CD8-positive, alpha-beta memory T cell (primary cell): ENCODE results near the gene LRRC56. TPM values are rescaled to one million over a fixed set of nuclear protein-coding genes. Genes with fewer than 3 reads are reported as not detected.

ENCODE experiments used
- CTCF ChIA-PET: fragments of 350-600 bp; sonication (Branson Sonifier 250); formaldehyde crosslinking; loops from one replicate; lab custom pipeline; 2021; ENCODE audit warnings: antibody characterized with exemption; lab: Charles Lee
- POLR2A ChIA-PET: fragments of 350-600 bp; sonication (Branson Sonifier 250); formaldehyde crosslinking; loops from one replicate; lab custom pipeline; 2021; ENCODE audit warnings: antibody characterized with exemption; lab: Charles Lee
- DNase-seq, 5 donors: peaks; one replicate each; pipeline versions ENCODE4 v3.0.0 to v3.0.0-alpha.2; 2020 to 2022; ENCODE audit warnings: mixed read lengths in 1 of 5
- H3K27ac ChIP-seq: one replicate; pipeline ENCODE4 v1.7.0; 2013; ENCODE audit warnings: low read depth, mild to moderate bottlenecking, low read length, moderate library complexity
- H3K27me3 ChIP-seq: 2 replicates; pipeline ENCODE4 v1.7.0; 2013; ENCODE audit warnings: low read length, mild to moderate bottlenecking; ENCODE audit not compliant: insufficient read depth, poor library complexity, severe bottlenecking
- H3K36me3 ChIP-seq: 2 replicates; pipeline ENCODE4 v1.7.0; 2013; ENCODE audit warnings: mild to moderate bottlenecking, low read length, moderate library complexity; ENCODE audit not compliant: insufficient read depth
- H3K4me1 ChIP-seq: 2 replicates; pipeline ENCODE4 v1.7.0; 2013; ENCODE audit warnings: mild to moderate bottlenecking, low read length, moderate library complexity; ENCODE audit not compliant: insufficient read depth
- H3K4me3 ChIP-seq: 2 replicates; pipeline ENCODE4 v1.7.0; 2013; ENCODE audit warnings: mild to moderate bottlenecking, low read length
- H3K9me3 ChIP-seq: 2 replicates; pipeline ENCODE4 v1.7.0; 2013; ENCODE audit warnings: mild to moderate bottlenecking, low read length
- H3K27ac Mint-ChIP-seq, 8 donors: one replicate each; pipeline ENCODE4 v1.8.0; 2020 to 2021; ENCODE audit warnings: mixed read lengths in 8 of 8, mild to moderate bottlenecking in 6 of 8, inconsistent platforms in 3 of 8, moderate library complexity in 3 of 8
- H3K27me3 Mint-ChIP-seq, 2 donors: one replicate each; pipeline ENCODE4 v1.8.0; 2020 to 2021; ENCODE audit warnings: mixed read lengths in 2 of 2, mild to moderate bottlenecking in 1 of 2, moderate library complexity in 1 of 2
- H3K36me3 Mint-ChIP-seq, 3 donors: one replicate each; pipeline ENCODE4 v1.8.0; 2020 to 2021; ENCODE audit warnings: mixed read lengths in 3 of 3, inconsistent platforms in 1 of 3, mild to moderate bottlenecking in 1 of 3
- H3K4me1 Mint-ChIP-seq, 3 donors: one replicate each; pipeline ENCODE4 v1.8.0; 2020 to 2021; ENCODE audit warnings: mixed read lengths in 3 of 3, inconsistent platforms in 1 of 3, mild to moderate bottlenecking in 1 of 3
- H3K4me3 Mint-ChIP-seq, 7 donors: one replicate each; pipeline ENCODE4 v1.8.0; 2020 to 2021; ENCODE audit warnings: mixed read lengths in 7 of 7, mild to moderate bottlenecking in 6 of 7, moderate library complexity in 4 of 7, inconsistent platforms in 2 of 7
- H3K9me3 Mint-ChIP-seq, 5 donors: one replicate each; pipeline ENCODE4 v1.8.0; 2020 to 2022; ENCODE audit warnings: mixed read lengths in 5 of 5, mild to moderate bottlenecking in 3 of 5, moderate library complexity in 2 of 5, inconsistent platforms in 1 of 5
- polyA plus RNA-seq: library from polyadenylated mRNA; unstranded; fragments of 300-500 nt; fragmentation: Illumina TruSeq; gene quantifications from one replicate; pipeline ENCODE4 v1.2.3, GENCODE V29; 2021
- total RNA-seq, 2 experiments: library from RNA; stranded (reverse); gene quantifications; one replicate each; pipeline ENCODE4 v1.2.3, GENCODE V29; 2021

Gene LRRC56
- total and polyA plus RNA-seq, 3 experiments from 2014 or later, result 0.81 to 2.1 (median 1.8) TPM

- H3K9me3 Mint-ChIP-seq, result no peaks in the 10 kb centered on the region
- Histone ChIP-seq H3K36me3 (peaks cover 41% of the 10 kb centered on the region), H3K4me1 (peaks cover 22% of the 10 kb centered on the region), H3K4me3 (no peak overlapping the region), H3K27ac (no peak overlapping the region), H3K27me3 (no peaks in the 10 kb centered on the region), H3K9me3 (no peaks in the 10 kb centered on the region)
- DNase-seq, result no peak
- peak overlapping the region in 3 of 8 donors; percentile 15 to 97 (median 47) for H3K27ac Mint-ChIP-seq
- peaks cover 0 to 80% (median 22%) of the 10 kb centered on the region in 3 donors for H3K36me3 Mint-ChIP-seq
- ChIA-PET CTCF (interaction anchor here (1.1 kb wide), 1 partner anchor 136 kb away, joined by 3 read pairs; no protein-coding TSS in a partner anchor), POLR2A (no interaction called here)
- H3K4me1 Mint-ChIP-seq, result peaks cover 21 to 35% (median 32%) of the 10 kb centered on the region in 3 donors
- H3K27me3 Mint-ChIP-seq, result no peaks in the 10 kb centered on the region
- no peak overlapping the region for H3K4me3 Mint-ChIP-seq
Observed at GRCh38 chr11:589798-590197, 52.5 kb downstream of the LRRC56 start.

- Histone ChIP-seq H3K36me3 (peaks cover 41% of the 10 kb centered on the region), H3K27me3 (no peaks in the 10 kb centered on the region), H3K4me1 (peaks cover 22% of the 10 kb centered on the region), H3K4me3 (no peak overlapping the region), H3K9me3 (no peaks in the 10 kb centered on the region), H3K27ac (no peak overlapping the region)
- Mint-ChIP-seq H3K4me3 (no peak overlapping the region), H3K4me1 (peaks cover 23 to 40% (median 35%) of the 10 kb centered on the region in 3 donors), H3K9me3 (no peaks in the 10 kb centered on the region), H3K27ac (peak overlapping the region in 4 of 8 donors; percentile 6 to 64 (median 41)), H3K27me3 (no peaks in the 10 kb centered on the region), H3K36me3 (peaks cover 0 to 90% (median 22%) of the 10 kb centered on the region in 3 donors)
- no peak for DNase-seq
- POLR2A ChIA-PET, result interaction anchor here (0.8 to 1.0 kb wide), 2 partner anchors 15 to 21 kb away, joined by 3 to 4 read pairs; partner anchors contain the start of gene PHRF1
- CTCF ChIA-PET, result no interaction called here
Observed at GRCh38 chr11:590997-591396, 53.7 kb downstream of the LRRC56 start.

- Histone ChIP-seq H3K27ac (no peak overlapping the region), H3K4me1 (peaks cover 13% of the 10 kb centered on the region), H3K36me3 (peaks cover 46% of the 10 kb centered on the region), H3K4me3 (no peak overlapping the region), H3K9me3 (no peaks in the 10 kb centered on the region), H3K27me3 (no peaks in the 10 kb centered on the region)
- no peaks in the 10 kb centered on the region for H3K27me3 Mint-ChIP-seq
- H3K4me3 Mint-ChIP-seq, result no peak overlapping the region
- DNase-seq, result no peak
- CTCF ChIA-PET, result no interaction called here
- POLR2A ChIA-PET, result no interaction called here
- H3K4me1 Mint-ChIP-seq, result peaks cover 22 to 41% (median 32%) of the 10 kb centered on the region in 3 donors
- H3K27ac Mint-ChIP-seq, result peak overlapping the region in 1 of 8 donors; percentile 10
- H3K9me3 Mint-ChIP-seq, result no peaks in the 10 kb centered on the region
- peaks cover 0 to 90% (median 24%) of the 10 kb centered on the region in 3 donors for H3K36me3 Mint-ChIP-seq
Observed at GRCh38 chr11:592501-592900, 55.2 kb downstream of the LRRC56 start.

- no peak for DNase-seq
- Histone ChIP-seq H3K36me3 (peaks cover 46% of the 10 kb centered on the region), H3K9me3 (no peaks in the 10 kb centered on the region), H3K4me1 (peaks cover 9% of the 10 kb centered on the region), H3K27ac (no peak overlapping the region), H3K4me3 (no peak overlapping the region), H3K27me3 (no peaks in the 10 kb centered on the region)
- Mint-ChIP-seq H3K27ac (no peak overlapping the region), H3K36me3 (peaks cover 0 to 88% (median 24%) of the 10 kb centered on the region in 3 donors), H3K9me3 (no peaks in the 10 kb centered on the region), H3K27me3 (no peaks in the 10 kb centered on the region), H3K4me3 (no peak overlapping the region), H3K4me1 (peaks cover 18 to 36% (median 28%) of the 10 kb centered on the region in 3 donors)
- ChIA-PET POLR2A (no interaction called here), CTCF (no interaction called here)
Observed at GRCh38 chr11:592918-593317, 55.6 kb downstream of the LRRC56 start.

GRCh38 chr11:593347-593746 is 56.0 kb downstream of the LRRC56 start:
- no peaks in the 10 kb centered on the region for H3K27me3 ChIP-seq
- Mint-ChIP-seq H3K4me1 (peaks cover 13 to 32% (median 24%) of the 10 kb centered on the region in 3 donors), H3K4me3 (no peak overlapping the region), H3K27ac (peak overlapping the region in 1 of 8 donors; percentile 27), H3K9me3 (no peaks in the 10 kb centered on the region), H3K27me3 (no peaks in the 10 kb centered on the region), H3K36me3 (peaks cover 0 to 86% (median 22%) of the 10 kb centered on the region in 3 donors)
- ChIA-PET CTCF (no interaction called here), POLR2A (no interaction called here)
- H3K4me1 ChIP-seq, result peaks cover 5% of the 10 kb centered on the region
- no peaks in the 10 kb centered on the region for H3K9me3 ChIP-seq
- H3K4me3 ChIP-seq, result no peak overlapping the region
- H3K27ac ChIP-seq, result no peak overlapping the region
- DNase-seq, result no peak
- peaks cover 46% of the 10 kb centered on the region for H3K36me3 ChIP-seq

GRCh38 chr11:595400-595799 is 58.1 kb downstream of the LRRC56 start:
- CTCF ChIA-PET, result no interaction called here
- no peaks in the 10 kb centered on the region for H3K4me1 ChIP-seq
- H3K9me3 Mint-ChIP-seq, result no peaks in the 10 kb centered on the region
- H3K27ac ChIP-seq, result no peak overlapping the region
- no peak overlapping the region for H3K4me3 Mint-ChIP-seq
- no peak overlapping the region for H3K4me3 ChIP-seq
- POLR2A ChIA-PET, result no interaction called here
- no peak for DNase-seq
- peaks cover 34% of the 10 kb centered on the region for H3K36me3 ChIP-seq
- H3K9me3 ChIP-seq, result no peaks in the 10 kb centered on the region
- H3K4me1 Mint-ChIP-seq, result peaks cover 8 to 20% (median 9%) of the 10 kb centered on the region in 3 donors
- H3K27me3 Mint-ChIP-seq, result no peaks in the 10 kb centered on the region
- no peak overlapping the region for H3K27ac Mint-ChIP-seq
- H3K36me3 Mint-ChIP-seq, result peaks cover 0 to 86% (median 17%) of the 10 kb centered on the region in 3 donors
- H3K27me3 ChIP-seq, result no peaks in the 10 kb centered on the region

- DNase-seq, result no peak
- H3K4me1 ChIP-seq, result no peaks in the 10 kb centered on the region
- no peaks in the 10 kb centered on the region for H3K27me3 Mint-ChIP-seq
- ChIA-PET POLR2A (no interaction called here), CTCF (no interaction called here)
- H3K4me3 Mint-ChIP-seq, result peak overlapping the region in 1 of 7 donors; percentile 59
- no peaks in the 10 kb centered on the region for H3K27me3 ChIP-seq
- H3K36me3 Mint-ChIP-seq, result peaks cover 0 to 79% (median 18%) of the 10 kb centered on the region in 3 donors
- no peak overlapping the region for H3K27ac ChIP-seq
- peaks cover 8 to 20% (median 9%) of the 10 kb centered on the region in 3 donors for H3K4me1 Mint-ChIP-seq
- H3K9me3 Mint-ChIP-seq, result no peaks in the 10 kb centered on the region
- H3K27ac Mint-ChIP-seq, result peak overlapping the region in 6 of 8 donors; percentile 34 to 80 (median 54)
- H3K36me3 ChIP-seq, result peaks cover 32% of the 10 kb centered on the region
- H3K9me3 ChIP-seq, result no peaks in the 10 kb centered on the region
- H3K4me3 ChIP-seq, result no peak overlapping the region
Observed at GRCh38 chr11:596374-596773, 59.0 kb downstream of the LRRC56 start.

GRCh38 chr11:597166-597725 is 59.9 kb downstream of the LRRC56 start:
- H3K4me1 Mint-ChIP-seq, result peaks cover 8 to 20% (median 9%) of the 10 kb centered on the region in 3 donors
- Histone ChIP-seq H3K9me3 (no peaks in the 10 kb centered on the region), H3K4me3 (no peak overlapping the region), H3K27ac (no peak overlapping the region), H3K4me1 (no peaks in the 10 kb centered on the region), H3K36me3 (peaks cover 38% of the 10 kb centered on the region), H3K27me3 (no peaks in the 10 kb centered on the region)
- H3K9me3 Mint-ChIP-seq, result no peaks in the 10 kb centered on the region
- H3K27ac Mint-ChIP-seq, result peak overlapping the region in 3 of 8 donors; percentile 29 to 93 (median 64)
- DNase-seq, result no peak
- POLR2A ChIA-PET, result no interaction called here
- CTCF ChIA-PET, result no interaction called here
- H3K4me3 Mint-ChIP-seq, result peak overlapping the region in 1 of 7 donors; percentile 32
- no peaks in the 10 kb centered on the region for H3K27me3 Mint-ChIP-seq
- peaks cover 0 to 81% (median 20%) of the 10 kb centered on the region in 3 donors for H3K36me3 Mint-ChIP-seq
